Measurements from ENCODE around the gene RFX8. TPM values are rescaled to one million over a fixed set of nuclear protein-coding genes. Genes with fewer than 3 reads are reported as not detected.

Gene RFX8
- polyA plus RNA-seq, 2 of the 4 experiments (the other 2 are of a cell fraction) = not detected

GRCh38 chr2:101492936-101493473 lies 18.1 kb upstream of the RFX8 start:
- Histone ChIP-seq H3K4me2 (no peak overlapping the region), H3K27ac (no peak overlapping the region), H3K4me1 (no peaks in the 10 kb centered on the region), H3K4me3 (no peak overlapping the region), H3K9me3 (no peaks in the 10 kb centered on the region)
- DNase-seq (ENCODE audit: low read depth in 1 of 2, low spot score in 1 of 2) (no peak), ATAC-seq (no peak), FAIRE-seq (no peak)
- no peak for TF ChIP-seq PBX3 (IDR thresholded peaks at IDR 0.05)
- TF ChIP-seq HOXB13 (CRISPR knock-in tag; IDR thresholded peaks at IDR 0.05; ENCODE audit: low read depth) = no peak
- TF ChIP-seq CEBPB (IDR thresholded peaks at IDR 0.05) = no peak
- no peak for TF ChIP-seq BHLHE40 (IDR thresholded peaks at IDR 0.05; ENCODE audit: low read depth, low read length)
- no peak for TF ChIP-seq ZSCAN20 (CRISPR knock-in tag; IDR thresholded peaks at IDR 0.05)
- TF ChIP-seq MYC (IDR thresholded peaks at IDR 0.05; ENCODE audit: borderline replicate concordance, low read length) = no peak
- TF ChIP-seq, protein P1, sequence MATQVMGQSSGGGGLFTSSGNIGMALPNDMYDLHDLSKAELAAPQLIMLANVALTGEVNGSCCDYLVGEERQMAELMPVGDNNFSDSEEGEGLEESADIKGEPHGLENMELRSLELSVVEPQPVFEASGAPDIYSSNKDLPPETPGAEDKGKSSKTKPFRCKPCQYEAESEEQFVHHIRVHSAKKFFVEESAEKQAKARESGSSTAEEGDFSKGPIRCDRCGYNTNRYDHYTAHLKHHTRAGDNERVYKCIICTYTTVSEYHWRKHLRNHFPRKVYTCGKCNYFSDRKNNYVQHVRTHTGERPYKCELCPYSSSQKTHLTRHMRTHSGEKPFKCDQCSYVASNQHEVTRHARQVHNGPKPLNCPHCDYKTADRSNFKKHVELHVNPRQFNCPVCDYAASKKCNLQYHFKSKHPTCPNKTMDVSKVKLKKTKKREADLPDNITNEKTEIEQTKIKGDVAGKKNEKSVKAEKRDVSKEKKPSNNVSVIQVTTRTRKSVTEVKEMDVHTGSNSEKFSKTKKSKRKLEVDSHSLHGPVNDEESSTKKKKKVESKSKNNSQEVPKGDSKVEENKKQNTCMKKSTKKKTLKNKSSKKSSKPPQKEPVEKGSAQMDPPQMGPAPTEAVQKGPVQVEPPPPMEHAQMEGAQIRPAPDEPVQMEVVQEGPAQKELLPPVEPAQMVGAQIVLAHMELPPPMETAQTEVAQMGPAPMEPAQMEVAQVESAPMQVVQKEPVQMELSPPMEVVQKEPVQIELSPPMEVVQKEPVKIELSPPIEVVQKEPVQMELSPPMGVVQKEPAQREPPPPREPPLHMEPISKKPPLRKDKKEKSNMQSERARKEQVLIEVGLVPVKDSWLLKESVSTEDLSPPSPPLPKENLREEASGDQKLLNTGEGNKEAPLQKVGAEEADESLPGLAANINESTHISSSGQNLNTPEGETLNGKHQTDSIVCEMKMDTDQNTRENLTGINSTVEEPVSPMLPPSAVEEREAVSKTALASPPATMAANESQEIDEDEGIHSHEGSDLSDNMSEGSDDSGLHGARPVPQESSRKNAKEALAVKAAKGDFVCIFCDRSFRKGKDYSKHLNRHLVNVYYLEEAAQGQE (IDR thresholded peaks at IDR 0.05) = no peak
- no peak for TF ChIP-seq HEYL (CRISPR knock-in tag; IDR thresholded peaks at IDR 0.05)
- TF ChIP-seq HES2 (IDR thresholded peaks at IDR 0.05) = no peak
- TF ChIP-seq FOXS1 (CRISPR knock-in tag; IDR thresholded peaks at IDR 0.05) = no peak
- CTCF ChIA-PET = no interaction called here
- 74% methylated on average over 5 of the region's 6 CpGs for WGBS (ENCODE audit: missing lambda C conversion rate)
- POLR2A ChIA-PET = no interaction called here

GRCh38 chr2:101486994-101487393 lies 12.1 kb upstream of the RFX8 start:
- TF ChIP-seq CHD4 (IDR thresholded peaks at IDR 0.05; ENCODE audit: borderline replicate concordance) (no peak), NFE2L2 (conservative IDR thresholded peaks at IDR 0.05; ENCODE audit: low read length) (no peak), NR3C1 (IDR thresholded peaks at IDR 0.05) (no peak), BHLHE40 (IDR thresholded peaks at IDR 0.05; ENCODE audit: low read depth, low read length) (no peak), EHF (CRISPR knock-in tag; IDR thresholded peaks at IDR 0.05) (no peak), ZC3H11A (IDR thresholded peaks at IDR 0.05) (no peak), PBX3 (IDR thresholded peaks at IDR 0.05) (no peak), FOSB (CRISPR knock-in tag; IDR thresholded peaks at IDR 0.05) (no peak), JUNB (IDR thresholded peaks at IDR 0.05) (no peak), CEBPB (IDR thresholded peaks at IDR 0.05) (no peak), POLR2A (IDR thresholded peaks at IDR 0.05; ENCODE audit: low read length) (no peak), HOXB5 (CRISPR knock-in tag; IDR thresholded peaks at IDR 0.05) (no peak), RAD21 (conservative IDR thresholded peaks at IDR 0.05 in 1 of 2, IDR thresholded peaks at IDR 0.05 in 1 of 2) (no peak), SREBF2 (IDR thresholded peaks at IDR 0.05) (no peak), ESRRA (IDR thresholded peaks at IDR 0.05; ENCODE audit: borderline replicate concordance, low read length) (no peak), HEYL (CRISPR knock-in tag; IDR thresholded peaks at IDR 0.05) (no peak)
- TF ChIP-seq, protein P2, sequence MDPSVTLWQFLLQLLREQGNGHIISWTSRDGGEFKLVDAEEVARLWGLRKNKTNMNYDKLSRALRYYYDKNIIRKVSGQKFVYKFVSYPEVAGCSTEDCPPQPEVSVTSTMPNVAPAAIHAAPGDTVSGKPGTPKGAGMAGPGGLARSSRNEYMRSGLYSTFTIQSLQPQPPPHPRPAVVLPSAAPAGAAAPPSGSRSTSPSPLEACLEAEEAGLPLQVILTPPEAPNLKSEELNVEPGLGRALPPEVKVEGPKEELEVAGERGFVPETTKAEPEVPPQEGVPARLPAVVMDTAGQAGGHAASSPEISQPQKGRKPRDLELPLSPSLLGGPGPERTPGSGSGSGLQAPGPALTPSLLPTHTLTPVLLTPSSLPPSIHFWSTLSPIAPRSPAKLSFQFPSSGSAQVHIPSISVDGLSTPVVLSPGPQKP (IDR thresholded peaks at IDR 0.05; ENCODE audit: low read depth, low read length) = no peak
- FAIRE-seq (no peak), DNase-seq (ENCODE audit: low read depth in 1 of 2, low spot score in 1 of 2) (no peak), ATAC-seq (no peak)
- Histone ChIP-seq H3K4me2 (no peak overlapping the region), H3K9me3 (no peaks in the 10 kb centered on the region), H3K4me1 (no peaks in the 10 kb centered on the region), H3K27ac (no peak overlapping the region), H3K4me3 (no peak overlapping the region)
- 86% methylated on average over 5 of the region's 5 CpGs for WGBS (ENCODE audit: missing lambda C conversion rate)
- ChIA-PET POLR2A (no interaction called here), CTCF (interaction anchor here (0.6 to 1.2 kb wide), 3 partner anchors 105 to 217 kb away, joined by 3 read pairs; no protein-coding TSS in a partner anchor)
